ENCODE data around the gene SLC12A7.

DNA sequence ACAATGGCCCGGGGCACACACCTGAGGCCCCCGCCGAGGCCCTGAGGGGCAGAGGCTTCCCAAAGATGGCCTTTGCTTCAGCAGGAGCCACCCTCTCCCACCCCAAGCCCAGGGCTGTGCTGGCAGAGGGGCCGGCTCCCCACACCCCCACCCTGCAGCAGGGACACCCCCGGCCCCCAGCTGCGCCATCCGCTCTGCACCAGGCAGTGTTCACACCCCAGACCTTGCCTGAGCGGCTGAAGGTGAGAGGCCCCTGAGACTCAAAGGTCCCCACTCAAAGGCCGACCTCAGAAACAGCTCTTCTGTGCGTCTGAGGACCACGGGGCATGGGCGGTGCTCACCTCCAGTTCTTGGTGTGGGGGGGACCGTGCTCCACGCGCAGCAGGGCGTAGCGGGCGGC, 37.6 kb downstream of the SLC12A7 start:
- TF ChIP-seq, protein P1, sequence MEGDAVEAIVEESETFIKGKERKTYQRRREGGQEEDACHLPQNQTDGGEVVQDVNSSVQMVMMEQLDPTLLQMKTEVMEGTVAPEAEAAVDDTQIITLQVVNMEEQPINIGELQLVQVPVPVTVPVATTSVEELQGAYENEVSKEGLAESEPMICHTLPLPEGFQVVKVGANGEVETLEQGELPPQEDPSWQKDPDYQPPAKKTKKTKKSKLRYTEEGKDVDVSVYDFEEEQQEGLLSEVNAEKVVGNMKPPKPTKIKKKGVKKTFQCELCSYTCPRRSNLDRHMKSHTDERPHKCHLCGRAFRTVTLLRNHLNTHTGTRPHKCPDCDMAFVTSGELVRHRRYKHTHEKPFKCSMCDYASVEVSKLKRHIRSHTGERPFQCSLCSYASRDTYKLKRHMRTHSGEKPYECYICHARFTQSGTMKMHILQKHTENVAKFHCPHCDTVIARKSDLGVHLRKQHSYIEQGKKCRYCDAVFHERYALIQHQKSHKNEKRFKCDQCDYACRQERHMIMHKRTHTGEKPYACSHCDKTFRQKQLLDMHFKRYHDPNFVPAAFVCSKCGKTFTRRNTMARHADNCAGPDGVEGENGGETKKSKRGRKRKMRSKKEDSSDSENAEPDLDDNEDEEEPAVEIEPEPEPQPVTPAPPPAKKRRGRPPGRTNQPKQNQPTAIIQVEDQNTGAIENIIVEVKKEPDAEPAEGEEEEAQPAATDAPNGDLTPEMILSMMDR (conservative IDR thresholded peaks at IDR 0.05 in 1 of 2, IDR thresholded peaks at IDR 0.05 in 1 of 2; ENCODE audit: low read depth in 1 of 2, low read length in 2 of 2): no peak
- TF ChIP-seq EZH2 (IDR thresholded peaks at IDR 0.05; ENCODE audit: low read length, missing control alignments): no peak
